ELF-1 (cell line): ENCODE results near the gene DNMT3A.

Experiments
- DNase-seq: peaks from one replicate; pipeline ENCODE4 v3.0.0-alpha.2; 2016; ENCODE audit warnings: low read depth, low spot score

The DNMT3A gene

GRCh38 chr2:25306777-25307368 lies 34.9 kb downstream of the DNMT3A start:
- DNase-seq: no peak

- DNase-seq: no peak
Measured at GRCh38 chr2:25305775-25306174, 36.0 kb downstream of the DNMT3A start.

DNA sequence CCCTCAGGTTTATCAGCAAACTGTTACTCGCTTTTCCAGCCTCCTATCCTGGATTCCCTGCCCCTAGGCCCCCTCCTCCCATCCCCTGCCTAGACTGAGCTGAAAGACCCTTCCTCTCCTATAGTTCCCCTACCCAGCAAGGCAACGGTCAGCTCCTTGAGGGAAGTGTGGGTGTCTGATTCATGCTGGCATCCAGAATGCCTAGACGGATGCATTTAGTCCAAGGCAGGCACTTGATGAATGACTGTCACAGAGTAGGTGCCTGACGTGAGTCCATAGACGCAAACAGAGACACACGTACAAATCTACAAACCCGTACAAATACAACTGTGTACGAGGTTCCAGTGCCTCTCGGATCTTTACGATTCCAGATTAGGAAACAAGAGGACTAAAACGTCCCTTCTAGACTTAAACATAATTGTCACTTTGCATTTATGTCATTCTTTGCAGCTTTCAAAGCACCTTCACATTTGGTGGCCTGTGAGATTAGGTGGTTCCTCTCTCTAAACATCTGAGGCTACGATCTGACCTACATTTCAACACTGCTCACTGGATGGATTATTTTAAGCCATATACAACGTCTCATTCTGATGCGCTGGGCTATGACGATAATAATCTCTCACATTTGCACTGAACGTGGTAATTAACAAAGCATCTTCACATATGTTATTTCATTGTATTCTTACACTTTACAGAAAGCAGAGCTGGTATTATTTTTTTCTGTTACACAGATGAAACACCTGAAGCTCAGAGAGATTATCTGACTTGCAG lies 36.7 kb downstream of the DNMT3A start:
- no peak for DNase-seq

DNA sequence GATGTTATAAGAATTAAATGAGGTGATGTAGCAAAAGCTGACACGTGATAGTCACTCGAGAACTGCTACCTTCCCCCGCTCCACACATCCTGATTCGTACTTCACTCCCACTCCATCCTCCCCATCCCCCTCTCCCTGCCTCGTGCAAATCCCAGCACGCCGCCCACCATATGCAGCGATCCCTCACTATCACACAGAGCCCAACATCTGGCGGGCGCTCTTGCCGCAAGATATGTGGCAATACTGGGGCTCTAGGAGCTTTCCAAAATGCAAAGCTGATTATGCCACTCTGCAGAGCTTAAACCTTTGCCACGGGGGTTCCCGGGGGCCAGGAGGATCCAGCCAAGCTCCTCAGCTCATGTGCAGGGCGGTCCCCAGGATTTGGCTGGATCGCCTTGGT lies 37.4 kb downstream of the DNMT3A start:
- DNase-seq: peak; percentile 17

DNA sequence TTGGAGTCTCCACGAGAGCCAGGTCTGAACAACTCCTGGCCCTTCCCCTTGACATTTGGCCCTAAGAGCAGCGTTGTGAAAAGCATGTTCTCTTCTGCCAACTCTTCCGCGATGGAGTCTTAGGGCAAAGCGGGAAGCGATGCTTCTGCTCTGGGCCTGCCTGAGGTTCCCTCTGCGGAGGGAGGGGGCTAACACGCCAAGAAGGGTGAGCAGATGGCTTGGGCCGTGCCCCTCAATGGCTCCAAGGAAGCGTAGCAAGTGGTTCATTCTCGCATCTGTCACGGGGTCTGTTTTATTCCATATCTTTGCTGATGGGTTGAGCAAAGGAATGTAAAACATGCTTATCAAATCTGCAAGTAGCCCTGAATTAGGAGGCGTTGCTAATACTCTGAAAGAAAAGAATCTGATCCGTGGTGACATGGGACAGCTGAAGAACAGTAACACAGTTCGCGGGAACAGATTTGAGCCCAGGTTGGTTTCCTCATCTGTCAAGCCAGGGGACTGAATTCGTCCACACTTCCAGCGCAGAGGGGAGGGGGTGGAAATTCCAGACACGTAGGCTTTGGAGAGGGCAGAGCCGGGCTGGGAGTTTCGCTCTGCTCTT lies 38.0 kb downstream of the DNMT3A start:
- peak; percentile 34 for DNase-seq

DNA sequence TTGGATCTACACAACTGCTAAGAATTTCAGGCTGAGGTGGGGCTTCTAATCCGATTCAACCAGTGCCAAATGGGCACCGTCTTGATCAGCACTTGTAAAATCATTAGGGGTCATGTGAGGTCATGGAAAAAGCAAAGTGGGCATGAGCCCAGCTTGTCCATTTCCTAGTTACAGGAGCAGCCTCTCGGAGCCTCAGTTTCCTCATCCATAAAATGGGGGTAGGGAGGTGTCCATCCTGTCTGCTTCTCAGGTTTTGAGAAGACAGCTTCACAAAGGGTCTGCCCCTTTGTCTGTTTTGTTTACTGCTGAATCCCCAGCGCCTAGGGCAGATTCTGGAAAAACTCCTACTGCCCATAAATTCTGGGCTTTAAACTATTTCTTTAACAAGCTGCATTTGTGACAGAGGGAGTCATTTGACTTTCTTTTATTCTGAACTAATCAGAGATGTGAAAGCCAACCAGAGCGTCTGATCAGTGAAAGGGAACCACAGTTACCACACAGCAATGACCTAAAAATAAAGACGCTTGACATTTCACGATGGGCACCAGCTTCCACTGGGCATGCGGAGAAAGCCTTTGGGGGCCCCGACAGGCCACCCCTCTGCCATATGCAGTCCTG lies 38.9 kb downstream of the DNMT3A start:
- DNase-seq: peak; percentile 14

GRCh38 chr2:25301453-25302352 lies 40.0 kb downstream of the DNMT3A start:
- no peak for DNase-seq

DNA sequence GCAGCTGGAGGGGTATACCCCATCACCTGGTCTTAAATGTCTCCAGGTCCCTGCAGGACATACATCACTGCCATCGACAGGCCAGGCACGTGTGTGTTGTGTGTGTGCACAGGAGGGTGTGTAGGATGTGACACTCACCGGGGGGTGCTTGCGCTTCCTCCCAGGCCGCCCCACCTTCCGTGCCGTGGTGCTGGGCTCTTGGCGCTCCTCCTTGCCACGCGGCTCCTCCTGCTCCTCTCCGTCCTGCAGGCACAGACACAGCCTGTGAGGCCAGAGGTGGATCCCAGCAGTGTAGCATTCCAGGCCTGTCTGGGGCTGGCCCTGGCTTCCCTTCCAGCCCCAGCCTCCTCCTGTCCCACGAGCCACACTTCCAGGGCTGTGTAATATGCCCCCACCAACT lies 41.7 kb downstream of the DNMT3A start:
- DNase-seq: peak; percentile 41

DNA sequence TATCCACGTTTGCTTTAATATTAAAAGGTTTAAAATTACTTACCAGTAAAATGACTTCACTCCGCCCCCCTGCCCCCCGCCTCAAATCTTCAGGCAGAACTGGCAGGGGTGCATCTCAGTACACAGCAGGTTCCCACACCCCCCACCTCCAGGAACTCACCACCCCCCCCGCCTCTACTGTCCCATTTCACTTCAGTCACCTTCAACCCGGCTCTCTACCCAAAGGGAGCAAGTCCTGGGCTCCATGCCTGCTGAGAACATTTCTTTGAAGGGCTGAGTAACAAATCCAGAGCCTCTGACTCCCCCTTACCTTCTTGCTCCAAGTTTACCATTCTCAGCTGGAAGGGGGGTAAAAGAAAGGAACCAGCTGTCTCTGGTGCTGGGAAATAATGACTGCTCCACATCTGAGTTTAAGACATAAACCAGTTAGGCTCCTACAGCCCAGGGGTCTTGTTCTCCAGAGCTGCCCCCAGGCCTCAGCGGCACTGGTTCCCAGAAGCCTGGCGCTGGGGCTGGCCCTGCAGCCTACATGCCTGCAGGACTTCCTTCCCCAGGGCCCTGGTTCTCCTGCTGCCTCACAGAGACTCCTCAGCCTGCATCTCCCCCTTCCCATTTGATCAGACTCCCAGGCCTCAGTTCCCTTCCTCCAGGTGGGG lies 42.8 kb downstream of the DNMT3A start:
- peak; percentile 77 for DNase-seq

DNA sequence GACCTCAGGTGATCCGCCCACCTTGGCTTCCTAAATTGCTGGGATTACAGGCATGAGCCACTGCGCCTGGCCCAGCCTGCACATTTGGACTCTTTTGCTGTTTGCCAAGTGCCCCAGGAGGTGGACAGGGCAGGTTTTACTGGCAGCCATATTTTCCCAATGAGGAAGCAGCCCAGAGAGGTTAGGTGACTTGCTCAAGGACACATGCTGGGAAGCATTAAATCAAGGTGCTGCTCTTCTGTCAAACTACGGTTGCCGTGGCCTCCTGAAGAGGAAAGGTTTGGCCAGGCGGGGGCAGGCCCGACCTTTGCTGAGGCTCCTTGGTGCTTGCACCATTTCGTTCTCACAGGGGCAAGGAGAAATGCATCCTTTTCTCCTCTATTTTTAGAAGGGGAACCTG lies 44.0 kb downstream of the DNMT3A start:
- peak; percentile 63 for DNase-seq

DNA sequence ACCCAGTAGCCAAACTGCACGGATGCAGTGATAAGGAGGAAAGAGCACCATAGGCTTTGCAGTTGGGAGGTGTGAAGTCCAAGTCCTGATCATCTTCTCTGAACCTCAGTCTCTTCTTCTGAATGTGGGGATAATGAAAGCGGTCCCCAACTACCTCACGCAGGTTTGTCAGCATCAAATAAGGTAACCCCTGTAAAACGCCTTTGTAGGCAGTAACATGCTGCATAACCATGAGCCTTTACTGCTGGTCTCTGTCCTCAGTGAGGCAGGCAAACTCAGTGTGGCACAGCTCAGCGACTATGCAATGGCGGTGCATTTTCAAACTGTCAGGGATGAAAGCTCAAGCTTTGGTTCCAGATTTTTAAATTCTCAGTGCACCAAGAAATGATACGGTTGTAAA lies 46.1 kb downstream of the DNMT3A start:
- no peak for DNase-seq

DNA sequence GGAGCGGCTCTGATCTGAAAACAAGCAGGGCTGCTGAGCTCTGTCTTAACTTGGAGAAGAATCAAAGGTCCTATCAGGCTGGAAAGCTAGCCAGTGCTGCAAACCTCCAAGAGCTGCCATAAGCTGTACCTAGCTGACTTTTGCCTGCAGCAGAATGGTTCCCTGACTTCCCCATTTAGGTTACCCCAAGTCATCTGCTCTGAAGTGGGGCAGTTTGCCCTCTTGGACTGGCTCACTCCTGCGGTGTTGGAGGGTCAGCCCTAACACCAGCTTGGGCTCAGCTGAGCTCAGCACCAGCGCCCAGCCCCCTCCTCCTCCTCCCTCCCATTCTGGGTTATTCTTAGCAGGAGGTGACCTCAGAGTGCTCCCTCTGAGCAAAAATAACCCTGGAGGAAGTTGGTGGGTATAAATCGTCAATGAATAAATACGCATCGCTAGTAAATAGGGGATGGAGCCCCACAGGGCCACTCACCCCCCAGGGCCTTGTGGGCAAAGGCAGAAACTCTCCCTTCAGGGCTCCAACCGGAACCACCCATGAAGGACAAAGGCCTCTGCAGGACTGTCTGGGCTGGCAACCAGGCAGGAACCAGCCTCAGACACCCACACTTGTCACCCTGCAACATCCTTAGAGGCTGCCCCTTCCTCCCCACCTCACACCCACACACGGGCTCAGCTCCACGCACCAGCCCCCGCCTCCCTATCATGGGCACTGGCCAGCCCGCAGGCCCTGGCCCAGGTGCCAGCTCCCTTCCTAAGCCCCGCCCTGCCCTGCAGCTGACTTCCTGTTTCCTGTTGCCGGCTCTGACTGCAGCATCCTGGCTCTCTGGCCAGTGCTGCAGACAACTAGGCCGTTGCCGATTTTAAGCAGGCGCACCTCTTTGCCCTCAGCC lies 46.9 kb downstream of the DNMT3A start:
- DNase-seq: peak; percentile 18

DNA sequence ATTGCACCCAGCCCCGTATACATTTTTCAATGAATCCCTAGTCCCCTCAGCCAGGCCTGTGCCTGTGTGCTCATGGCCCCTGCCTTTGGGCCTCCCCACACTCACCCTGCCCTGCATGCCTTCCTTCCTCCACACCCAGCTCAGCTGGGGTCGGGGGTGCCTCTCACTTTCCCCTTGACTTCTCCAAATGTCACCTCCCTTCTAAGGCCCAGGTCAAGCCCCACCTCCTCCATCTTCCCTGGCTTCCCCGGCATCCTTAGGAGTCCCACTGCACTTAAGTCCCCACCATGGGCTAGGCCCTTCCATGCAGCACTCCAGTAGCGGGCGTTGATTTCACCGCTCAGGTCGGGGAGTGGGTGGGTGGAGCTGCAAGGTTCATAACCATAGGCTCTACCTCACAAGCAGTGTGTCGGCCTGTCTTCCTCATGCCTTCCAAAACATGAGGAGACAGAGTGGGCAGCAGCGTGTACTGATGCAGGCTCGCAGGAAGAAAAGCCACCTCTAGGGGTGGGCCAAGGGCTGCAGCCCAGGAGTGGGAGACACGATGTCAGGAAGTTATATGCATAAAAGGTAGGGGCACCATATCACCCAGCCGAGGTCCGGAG lies 47.7 kb downstream of the DNMT3A start:
- no peak for DNase-seq

DNA sequence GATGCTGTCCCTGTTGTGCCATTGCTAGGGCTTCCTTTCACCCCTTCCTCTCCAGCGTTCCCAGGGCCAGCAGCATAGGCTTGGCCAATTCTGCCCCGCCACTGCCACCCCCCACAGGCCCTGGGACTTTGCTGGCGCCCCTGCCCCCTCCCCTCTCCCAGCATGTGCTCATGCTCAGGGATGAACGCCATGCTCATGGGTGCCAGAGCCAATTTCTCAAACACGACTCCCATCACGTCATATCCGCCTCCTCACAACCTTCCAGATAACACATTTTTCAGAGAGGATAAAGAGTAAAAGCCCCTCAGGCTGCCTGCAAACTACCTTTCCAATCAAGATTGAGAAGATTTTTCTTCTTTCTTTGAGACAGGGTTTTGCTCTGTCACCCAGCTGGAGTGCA lies 48.6 kb downstream of the DNMT3A start:
- DNase-seq: no peak

DNA sequence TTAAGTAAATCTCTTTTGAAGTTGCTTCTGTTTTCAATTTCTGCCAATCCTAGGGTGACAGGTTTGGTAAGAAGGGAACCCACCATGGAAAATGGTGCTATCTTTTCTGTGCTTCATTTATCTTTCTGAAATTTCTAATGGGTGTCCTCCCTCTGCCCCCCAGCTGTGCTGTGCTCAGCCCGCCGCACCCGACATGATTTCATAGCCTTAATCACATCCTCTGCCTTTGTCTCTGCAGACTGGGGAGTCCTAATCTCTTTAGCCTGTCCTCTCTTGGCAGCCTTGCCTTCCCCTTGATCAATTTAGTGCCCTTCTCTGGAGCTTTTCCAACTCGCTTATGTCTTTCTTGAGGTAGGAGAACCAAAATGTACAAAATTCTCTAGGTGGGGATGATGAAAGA lies 49.3 kb downstream of the DNMT3A start:
- DNase-seq: no peak

DNA sequence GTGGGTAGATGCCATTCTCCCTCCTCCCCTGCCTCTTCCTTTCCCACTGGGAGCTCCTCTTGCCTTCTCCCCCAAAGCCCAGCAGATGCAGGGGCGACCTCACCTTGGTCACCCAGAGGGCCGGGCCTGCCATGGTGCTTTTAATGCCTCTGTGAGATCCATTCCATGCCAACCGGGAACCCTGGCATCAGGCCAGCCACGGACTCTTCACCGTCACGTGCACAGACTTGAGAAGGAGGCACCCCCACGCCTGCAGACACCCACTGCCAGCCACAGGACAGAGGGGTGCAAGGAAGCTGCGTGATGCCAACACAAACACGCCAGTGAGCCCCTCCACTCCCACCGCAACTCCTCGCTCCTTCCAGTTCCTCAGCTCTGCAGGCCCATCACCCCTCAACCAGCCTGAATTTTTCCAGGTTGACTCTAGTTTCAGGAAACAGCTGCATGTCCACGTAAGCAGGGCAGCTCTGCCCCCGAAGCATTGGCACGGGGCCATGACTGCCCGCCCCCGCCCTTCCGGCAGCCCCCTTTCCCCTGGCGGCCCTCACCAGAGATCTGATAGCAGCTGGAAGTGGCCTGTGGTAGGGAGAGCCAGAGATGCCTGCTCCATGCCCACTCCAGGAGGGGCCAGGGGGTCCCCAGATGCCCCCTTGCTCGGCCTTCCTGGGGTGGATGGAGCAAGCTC lies 50.8 kb downstream of the DNMT3A start:
- DNase-seq: no peak

GRCh38 chr2:25286723-25287483 lies 54.8 kb downstream of the DNMT3A start:
- no peak for DNase-seq

GRCh38 chr2:25286025-25286400 lies 55.7 kb downstream of the DNMT3A start:
- peak; percentile 28 for DNase-seq
